ENCODE data around the gene MTOR.
"Not testable (repeated sequence)": the region's sequence is repeated elsewhere in the genome, so short reads cannot be mapped to it uniquely, and the experiment has no call there.

Gene MTOR

GRCh38 chr1:11187931-11188330 lies 74.4 kb downstream of the MTOR start:
- Mint-ChIP-seq H3K36me3 (ENCODE audit: low read depth) (peaks cover 90% of the 10 kb centered on the region), H3K27me3 (no peaks in the 10 kb centered on the region), H3K9me3 (no peaks in the 10 kb centered on the region), H3K27ac (no peak overlapping the region), H3K4me3 (no peak overlapping the region), H3K4me1 (ENCODE audit: low read depth) (no peaks in the 10 kb centered on the region)
- no peak for DNase-seq

DNA sequence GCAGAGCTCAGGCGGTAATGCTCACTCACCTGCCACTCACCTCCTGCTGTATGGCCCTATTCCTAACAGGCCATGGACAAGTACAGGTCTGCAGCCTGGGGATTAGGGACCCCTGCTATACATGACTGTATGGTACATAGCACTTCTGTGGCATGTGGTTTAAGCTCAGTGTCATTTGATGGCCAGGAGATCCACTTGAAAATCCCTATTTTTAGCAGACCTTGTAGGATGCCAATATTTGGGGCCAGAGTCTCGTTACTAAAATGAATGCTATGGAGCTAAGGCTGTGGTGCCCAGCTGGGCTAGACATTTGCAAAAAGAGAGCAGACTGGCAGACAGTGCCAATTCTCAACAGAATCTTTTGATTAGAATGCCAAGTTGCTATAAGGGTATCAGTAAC lies 74.9 kb downstream of the MTOR start:
- Mint-ChIP-seq H3K4me3 (no peak overlapping the region), H3K27me3 (no peaks in the 10 kb centered on the region), H3K36me3 (ENCODE audit: low read depth) (peaks cover 90% of the 10 kb centered on the region), H3K27ac (no peak overlapping the region), H3K9me3 (no peaks in the 10 kb centered on the region), H3K4me1 (ENCODE audit: low read depth) (no peaks in the 10 kb centered on the region)
- no peak for DNase-seq

- Mint-ChIP-seq H3K36me3 (ENCODE audit: low read depth) (peaks cover 92% of the 10 kb centered on the region), H3K4me3 (no peak overlapping the region), H3K4me1 (ENCODE audit: low read depth) (no peaks in the 10 kb centered on the region), H3K27me3 (no peaks in the 10 kb centered on the region), H3K27ac (no peak overlapping the region), H3K9me3 (no peaks in the 10 kb centered on the region)
- DNase-seq: no peak
Measured at GRCh38 chr1:11187000-11187399, 75.4 kb downstream of the MTOR start.

- DNase-seq: no peak
- H3K27ac Mint-ChIP-seq: no peak overlapping the region
- no peaks in the 10 kb centered on the region for H3K4me1 Mint-ChIP-seq (ENCODE audit: low read depth)
- peaks cover 90% of the 10 kb centered on the region for H3K36me3 Mint-ChIP-seq (ENCODE audit: low read depth)
- no peaks in the 10 kb centered on the region for H3K9me3 Mint-ChIP-seq
- no peak overlapping the region for H3K4me3 Mint-ChIP-seq
- H3K27me3 Mint-ChIP-seq: no peaks in the 10 kb centered on the region
Measured at GRCh38 chr1:11184973-11185372, 77.4 kb downstream of the MTOR start.

DNA sequence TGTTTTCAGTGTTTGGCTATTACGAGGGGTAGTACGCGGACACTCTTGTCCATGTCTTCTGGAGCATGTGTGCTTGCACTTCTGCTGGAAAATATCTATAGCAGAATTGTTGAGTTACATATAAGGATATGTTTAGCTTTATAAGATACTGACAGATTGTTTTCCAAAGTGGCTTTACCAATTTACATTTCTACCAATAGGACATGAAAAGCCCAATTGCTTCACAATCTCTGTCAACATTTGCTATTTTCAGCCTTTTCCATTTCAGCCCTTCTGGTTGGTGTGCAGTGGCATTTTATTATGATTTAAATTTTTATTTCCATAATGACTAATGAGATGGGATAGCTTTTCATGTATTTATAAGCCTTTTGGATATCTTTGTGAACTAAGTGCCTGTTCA lies 79.5 kb downstream of the MTOR start:
- no peak for DNase-seq
- H3K9me3 Mint-ChIP-seq: no peaks in the 10 kb centered on the region
- H3K36me3 Mint-ChIP-seq (ENCODE audit: low read depth): peaks cover 90% of the 10 kb centered on the region
- H3K27me3 Mint-ChIP-seq: no peaks in the 10 kb centered on the region
- H3K4me3 Mint-ChIP-seq: no peak overlapping the region
- no peaks in the 10 kb centered on the region for H3K4me1 Mint-ChIP-seq (ENCODE audit: low read depth)
- H3K27ac Mint-ChIP-seq: no peak overlapping the region

DNA sequence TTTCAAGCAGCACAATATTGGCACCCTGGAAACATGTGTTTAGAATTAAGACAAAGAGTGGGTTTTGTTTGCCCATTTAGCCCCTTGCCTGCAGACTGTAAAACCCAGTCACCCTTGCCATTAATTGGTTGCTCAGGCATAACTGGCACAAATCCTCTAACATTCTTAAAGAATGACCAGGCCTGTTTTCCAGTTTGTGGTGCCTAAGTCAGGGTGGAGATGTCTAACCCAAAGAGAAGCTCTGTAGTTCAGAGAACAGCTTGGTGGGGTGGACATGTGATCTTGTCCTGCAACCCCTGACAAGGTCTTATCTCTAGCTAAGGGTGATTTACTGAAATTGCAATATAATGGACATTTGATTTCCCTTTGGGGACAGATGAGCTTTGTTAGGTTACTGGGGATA lies 82.0 kb downstream of the MTOR start:
- peaks cover 90% of the 10 kb centered on the region for H3K36me3 Mint-ChIP-seq (ENCODE audit: low read depth)
- H3K4me3 Mint-ChIP-seq: no peak overlapping the region
- H3K9me3 Mint-ChIP-seq: no peaks in the 10 kb centered on the region
- no peaks in the 10 kb centered on the region for H3K4me1 Mint-ChIP-seq (ENCODE audit: low read depth)
- no peak for DNase-seq
- H3K27ac Mint-ChIP-seq: no peak overlapping the region
- no peaks in the 10 kb centered on the region for H3K27me3 Mint-ChIP-seq

DNA sequence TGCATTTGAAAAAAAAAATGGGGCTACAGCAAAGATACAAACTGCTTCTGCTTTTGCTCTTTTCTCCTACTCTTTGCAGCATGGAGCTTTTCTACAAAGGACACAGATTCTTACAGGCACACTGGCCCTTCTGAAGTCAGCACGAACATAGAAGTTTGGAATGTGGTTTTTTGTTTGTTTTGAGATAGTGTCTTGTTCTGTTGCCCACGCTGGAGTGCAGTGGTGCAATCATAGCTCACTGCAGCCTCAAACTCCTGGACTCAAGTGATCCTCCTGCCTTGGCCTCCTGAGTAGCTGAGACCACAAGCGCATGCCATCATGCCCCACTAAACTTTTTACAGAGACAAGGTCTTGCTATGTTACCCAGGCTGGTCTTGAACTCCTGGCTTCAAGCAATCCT lies 82.6 kb downstream of the MTOR start:
- H3K9me3 Mint-ChIP-seq; DNase-seq; H3K4me3 Mint-ChIP-seq; H3K4me1 Mint-ChIP-seq (ENCODE audit: low read depth); H3K27me3 Mint-ChIP-seq: not testable (repeated sequence)
- Mint-ChIP-seq H3K36me3 (ENCODE audit: low read depth) (peaks cover 87% of the 10 kb centered on the region), H3K27ac (peak overlapping the region; percentile 24)

- Mint-ChIP-seq H3K27ac (no peak overlapping the region), H3K4me3 (no peak overlapping the region), H3K9me3 (no peaks in the 10 kb centered on the region)
Measured at GRCh38 chr1:11179125-11179524, 83.2 kb downstream of the MTOR start.

DNA sequence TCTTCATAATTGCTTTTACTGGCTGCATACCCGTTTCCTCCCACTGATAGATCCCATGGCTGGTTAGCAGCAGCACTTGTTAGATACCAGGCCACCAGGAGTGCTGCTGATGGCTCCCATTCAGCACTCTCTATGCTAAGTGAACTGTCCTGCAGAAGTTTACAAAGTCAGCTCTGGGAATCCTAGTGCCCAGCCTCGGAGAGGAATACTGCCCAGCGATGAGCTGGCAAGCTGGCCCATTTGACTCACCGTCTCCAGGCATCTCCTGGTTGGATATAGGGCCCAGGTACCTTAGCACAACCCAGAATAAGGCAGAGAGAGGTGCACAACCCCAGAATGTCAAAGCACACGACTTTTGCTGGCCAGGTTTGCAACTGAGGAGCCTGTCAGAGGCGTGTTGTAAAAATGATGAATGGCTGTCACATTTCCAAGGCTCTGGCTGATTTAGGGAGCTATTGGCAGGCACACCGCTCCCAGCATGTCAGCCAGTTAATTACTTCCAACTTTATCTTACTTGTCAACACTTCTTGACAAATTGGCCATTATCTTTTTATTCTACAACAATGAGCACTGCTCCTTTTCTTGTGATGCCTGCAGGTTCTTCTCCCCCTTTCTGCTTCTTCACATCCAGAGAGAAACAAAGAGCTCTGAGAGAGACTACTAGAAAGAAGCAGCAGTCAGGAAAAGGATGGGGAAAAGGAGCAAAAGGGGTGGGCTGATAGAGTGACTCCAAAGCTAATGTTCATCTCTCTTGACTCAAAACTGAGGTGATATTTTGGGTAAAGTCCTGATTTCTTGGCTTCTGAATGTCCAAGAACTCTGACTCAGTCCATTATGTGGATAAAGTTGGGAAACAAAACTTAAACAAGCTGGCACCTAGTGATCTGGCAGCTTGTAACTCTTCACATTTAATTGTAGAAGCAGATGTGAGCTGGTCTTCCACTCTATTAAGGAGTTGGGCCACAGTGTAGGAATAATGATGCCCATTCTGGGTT lies 84.0 kb downstream of the MTOR start:
- Mint-ChIP-seq H3K36me3 (ENCODE audit: low read depth) (peaks cover 83% of the 10 kb centered on the region), H3K27me3 (no peaks in the 10 kb centered on the region), H3K9me3 (no peaks in the 10 kb centered on the region), H3K4me3 (no peak overlapping the region), H3K27ac (no peak overlapping the region), H3K4me1 (ENCODE audit: low read depth) (no peaks in the 10 kb centered on the region)
- no peak for DNase-seq

More at GRCh38 chr1:11179125-11179524, 83.2 kb downstream of the MTOR start:
- H3K36me3 Mint-ChIP-seq (ENCODE audit: low read depth): peaks cover 88% of the 10 kb centered on the region
- no peak for DNase-seq
- no peaks in the 10 kb centered on the region for H3K27me3 Mint-ChIP-seq
- no peaks in the 10 kb centered on the region for H3K4me1 Mint-ChIP-seq (ENCODE audit: low read depth)

DNA sequence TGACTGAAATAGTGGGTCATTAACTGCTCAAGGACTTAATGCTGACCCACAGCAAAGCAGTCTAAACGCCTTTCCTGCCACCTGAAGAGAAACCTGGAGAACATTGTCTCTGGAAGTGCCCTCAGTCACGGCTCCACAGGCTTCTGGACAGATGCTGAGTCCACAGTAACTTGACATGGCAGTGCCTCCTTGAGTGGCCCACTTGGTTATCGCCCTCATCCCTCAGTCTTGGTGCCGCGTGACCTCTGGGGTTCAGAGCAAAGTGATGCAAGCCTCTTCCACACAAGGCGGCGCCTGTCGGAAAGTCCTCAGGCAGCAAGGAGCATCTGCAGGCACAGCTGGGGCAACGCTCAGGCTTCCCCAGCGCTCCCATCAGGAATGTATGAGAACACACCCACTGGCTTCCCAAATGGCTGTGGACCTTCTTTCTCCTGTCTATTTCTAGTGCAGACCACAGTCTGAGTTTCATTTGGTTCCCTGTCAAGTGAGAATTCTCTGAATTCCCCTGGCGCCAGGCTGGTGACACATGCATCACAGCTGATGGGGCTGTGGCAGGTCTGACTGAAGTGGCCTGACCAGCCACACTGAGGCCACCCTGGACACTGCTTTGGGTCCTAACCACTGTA lies 86.2 kb downstream of the MTOR start:
- Mint-ChIP-seq H3K9me3 (no peaks in the 10 kb centered on the region), H3K36me3 (ENCODE audit: low read depth) (peaks cover 74% of the 10 kb centered on the region), H3K4me3 (no peak overlapping the region), H3K27ac (no peak overlapping the region), H3K27me3 (no peaks in the 10 kb centered on the region), H3K4me1 (ENCODE audit: low read depth) (no peaks in the 10 kb centered on the region)
- no peak for DNase-seq

- peaks cover 68% of the 10 kb centered on the region for H3K36me3 Mint-ChIP-seq (ENCODE audit: low read depth)
- H3K4me1 Mint-ChIP-seq (ENCODE audit: low read depth): no peaks in the 10 kb centered on the region
- H3K27me3 Mint-ChIP-seq: no peaks in the 10 kb centered on the region
- H3K9me3 Mint-ChIP-seq: no peaks in the 10 kb centered on the region
- H3K27ac Mint-ChIP-seq: no peak overlapping the region
- DNase-seq: no peak
- H3K4me3 Mint-ChIP-seq: no peak overlapping the region
Measured at GRCh38 chr1:11175461-11175860, 86.9 kb downstream of the MTOR start.

GRCh38 chr1:11174261-11174942 lies 87.9 kb downstream of the MTOR start:
- H3K27me3 Mint-ChIP-seq: no peaks in the 10 kb centered on the region
- no peak overlapping the region for H3K4me3 Mint-ChIP-seq
- H3K4me1 Mint-ChIP-seq (ENCODE audit: low read depth): no peaks in the 10 kb centered on the region
- H3K9me3 Mint-ChIP-seq: no peaks in the 10 kb centered on the region
- DNase-seq: no peak
- peaks cover 65% of the 10 kb centered on the region for H3K36me3 Mint-ChIP-seq (ENCODE audit: low read depth)
- H3K27ac Mint-ChIP-seq: no peak overlapping the region

DNA sequence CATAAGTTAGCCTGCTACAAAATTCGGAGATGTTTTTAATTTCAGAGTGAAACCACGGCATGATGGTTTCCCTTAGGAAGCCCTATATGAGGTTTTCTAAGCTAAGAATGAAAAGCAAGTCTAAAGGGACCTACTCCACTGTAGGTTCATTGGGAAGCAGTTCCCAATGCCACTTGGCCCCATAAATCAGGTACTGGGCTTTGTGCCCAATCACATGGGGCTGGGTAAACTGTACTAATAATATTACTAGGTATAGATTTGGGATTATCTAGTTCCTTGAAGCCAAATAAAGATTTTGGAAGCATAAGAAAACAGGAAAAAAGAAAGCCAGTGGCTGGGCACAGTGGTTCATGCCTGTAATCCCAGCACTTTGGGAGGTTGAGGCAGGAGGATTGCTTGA lies 92.2 kb downstream of the MTOR start:
- DNase-seq: no peak
- H3K4me1 Mint-ChIP-seq (ENCODE audit: low read depth): no peaks in the 10 kb centered on the region
- no peaks in the 10 kb centered on the region for H3K27me3 Mint-ChIP-seq
- peaks cover 2% of the 10 kb centered on the region for H3K9me3 Mint-ChIP-seq
- no peak overlapping the region for H3K4me3 Mint-ChIP-seq
- H3K27ac Mint-ChIP-seq: no peak overlapping the region
- peaks cover 63% of the 10 kb centered on the region for H3K36me3 Mint-ChIP-seq (ENCODE audit: low read depth)

GRCh38 chr1:11169202-11169601 lies 93.1 kb downstream of the MTOR start:
- Mint-ChIP-seq H3K4me1 (ENCODE audit: low read depth) (no peaks in the 10 kb centered on the region), H3K27me3 (no peaks in the 10 kb centered on the region), H3K4me3 (no peak overlapping the region), H3K9me3 (peaks cover 2% of the 10 kb centered on the region), H3K36me3 (ENCODE audit: low read depth) (peaks cover 66% of the 10 kb centered on the region), H3K27ac (no peak overlapping the region)
- no peak for DNase-seq

DNA sequence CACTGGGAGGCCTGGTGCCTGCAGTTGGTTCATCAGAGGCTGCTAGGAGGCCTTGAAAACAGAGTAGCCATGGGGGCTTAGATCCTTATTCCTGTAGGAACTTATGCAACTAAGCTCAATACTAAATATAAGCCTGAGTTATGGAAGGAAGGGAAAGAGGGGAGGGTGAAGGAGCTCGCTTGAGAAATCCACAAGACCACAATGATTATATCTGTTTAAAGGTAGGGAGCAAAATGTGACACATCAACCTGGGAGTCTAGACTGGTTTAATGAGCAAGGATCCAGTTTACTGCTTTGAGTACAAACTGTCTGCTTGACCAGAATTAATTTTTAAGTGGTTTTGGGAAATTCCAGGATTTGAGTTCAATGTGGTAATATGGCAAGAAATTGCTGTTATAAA lies 93.6 kb downstream of the MTOR start:
- Mint-ChIP-seq H3K27ac (peak overlapping the region; percentile 52), H3K36me3 (ENCODE audit: low read depth) (peaks cover 70% of the 10 kb centered on the region), H3K27me3 (no peaks in the 10 kb centered on the region), H3K9me3 (peaks cover 2% of the 10 kb centered on the region), H3K4me1 (ENCODE audit: low read depth) (no peaks in the 10 kb centered on the region), H3K4me3 (no peak overlapping the region)
- DNase-seq: no peak
